Renal cortex interstitium (tissue), 11 donors: Measurements from ENCODE around the gene MX1. TPM values are rescaled to one million over a fixed set of nuclear protein-coding genes. Genes with fewer than 3 reads are reported as not detected.

ENCODE experiments used
- DNase-seq, 11 donors: peaks; one replicate each; pipeline ENCODE4 v3.0.0-alpha.2; 2013; ENCODE audit warnings: low read depth in 9 of 11, low spot score in 4 of 11; ENCODE audit errors: extremely low read depth in 1 of 11
- polyA plus RNA-seq, 3 donors: library from polyadenylated mRNA; unstranded; fragments of 120-200 nt; gene quantifications; one replicate each; pipeline ENCODE4 v1.2.1, GENCODE V29; 2013; ENCODE audit not compliant: insufficient read length in 3 of 3

Gene MX1
- polyA plus RNA-seq, 3 donors, result 7.7 to 18.3 (median 7.9) TPM

- DNase-seq, result peak in 6 of 11 donors; percentile 16 to 52 (median 44)
Observed at GRCh38 chr21:41445465-41445862, 19.4 kb downstream of the MX1 start.

- DNase-seq, result no peak
Observed at GRCh38 chr21:41446586-41446985, 20.5 kb downstream of the MX1 start.

- DNase-seq, result no peak
Observed at GRCh38 chr21:41447356-41447755, 21.3 kb downstream of the MX1 start.

- no peak for DNase-seq
Observed at GRCh38 chr21:41449613-41450012, 23.6 kb downstream of the MX1 start.

GRCh38 chr21:41451753-41452676 lies 26.0 kb downstream of the MX1 start:
- DNase-seq, result no peak

GRCh38 chr21:41453198-41453597 lies 27.2 kb downstream of the MX1 start:
- DNase-seq, result no peak

- DNase-seq, result no peak
Observed at GRCh38 chr21:41453761-41454160, 27.7 kb downstream of the MX1 start.

- DNase-seq, result no peak
Observed at GRCh38 chr21:41458121-41458520, 32.1 kb downstream of the MX1 start.

- DNase-seq, result no peak
Observed at GRCh38 chr21:41458559-41458958, 32.5 kb downstream of the MX1 start.

GRCh38 chr21:41459884-41460534 lies 34.0 kb downstream of the MX1 start:
- no peak for DNase-seq

GRCh38 chr21:41460578-41461527 lies 34.8 kb downstream of the MX1 start:
- peak in 9 of 11 donors; percentile 36 to 62 (median 43) for DNase-seq

GRCh38 chr21:41465176-41465781 lies 39.2 kb downstream of the MX1 start:
- no peak for DNase-seq

- no peak for DNase-seq
Observed at GRCh38 chr21:41466024-41466820, 40.2 kb downstream of the MX1 start.

- no peak for DNase-seq
Observed at GRCh38 chr21:41470054-41470453, 44.0 kb downstream of the MX1 start.

GRCh38 chr21:41472753-41473548 lies 46.9 kb downstream of the MX1 start:
- DNase-seq, result no peak

GRCh38 chr21:41475714-41476420 lies 49.8 kb downstream of the MX1 start:
- no peak for DNase-seq
